Activated T-cell treated with anti-CD3 and anti-CD28 coated beads for 4 hours (primary cell): Measurements from ENCODE around the gene MED20.

Experiments
- DNase-seq: peaks from one replicate; pipeline ENCODE4 v3.0.0-alpha.2; 2020

The MED20 gene

GRCh38 chr6:41940759-41941279 is 19.9 kb upstream of the MED20 start:
- no peak for DNase-seq

GRCh38 chr6:41939848-41940758 is 19.2 kb upstream of the MED20 start:
- no peak for DNase-seq

GRCh38 chr6:41939176-41939847 is 18.4 kb upstream of the MED20 start:
- no peak for DNase-seq

- no peak for DNase-seq
These were observed 17.7 kb upstream of the MED20 start for GRCh38 chr6:41938590-41939175.

- no peak for DNase-seq
These were observed 17.1 kb upstream of the MED20 start for GRCh38 chr6:41937861-41938574.

GRCh38 chr6:41937472-41937860 is 16.5 kb upstream of the MED20 start:
- DNase-seq, result no peak

GRCh38 chr6:41936073-41936837 is 15.3 kb upstream of the MED20 start:
- DNase-seq, result peak; percentile 52

- DNase-seq, result no peak
These were observed 14.7 kb upstream of the MED20 start for GRCh38 chr6:41935685-41936072.

GRCh38 chr6:41935193-41935574 is 14.2 kb upstream of the MED20 start:
- DNase-seq, result no peak

- DNase-seq, result no peak
These were observed 13.6 kb upstream of the MED20 start for GRCh38 chr6:41934278-41935192.

GRCh38 chr6:41932378-41932777 is 11.4 kb upstream of the MED20 start:
- no peak for DNase-seq

- DNase-seq, result no peak
These were observed 10.9 kb upstream of the MED20 start for GRCh38 chr6:41931792-41932191.

GRCh38 chr6:41929924-41930323 is 9.0 kb upstream of the MED20 start:
- DNase-seq, result no peak

- no peak for DNase-seq
These were observed 6.3 kb upstream of the MED20 start for GRCh38 chr6:41927253-41927652.

GRCh38 chr6:41922154-41922553 is 1.2 kb upstream of the MED20 start:
- DNase-seq, result no peak

- DNase-seq, result no peak
These were observed 716 bp upstream of the MED20 start for GRCh38 chr6:41921712-41921998.

- DNase-seq, result no peak
These were observed 3.4 kb downstream of the MED20 start for GRCh38 chr6:41917528-41917927.

GRCh38 chr6:41914869-41915530 is 5.9 kb downstream of the MED20 start:
- DNase-seq, result no peak

GRCh38 chr6:41914343-41914742 is 6.6 kb downstream of the MED20 start:
- DNase-seq, result no peak

GRCh38 chr6:41909727-41910126 is 11.2 kb downstream of the MED20 start:
- no peak for DNase-seq
